K562 (cell line): ENCODE results near the gene CTF1. TPM values are rescaled to one million over a fixed set of nuclear protein-coding genes. Genes with fewer than 3 reads are reported as not detected.

Experiments
- ATAC-seq: fragments of 200-7000 bp; cut with Tn5 transposase; 3 replicates; pipeline ENCODE4 v1.9.1; 2020; ENCODE audit warnings: moderate library complexity
- BruUV-seq: library from RNA; stranded (reverse); fragments of 400-500 nt; replicated peaks from 2 replicates; lab custom pipeline; 2021; lab: Mats Ljungman, UMichigan
- CTCF ChIA-PET: fragments of 300-600 bp; formaldehyde crosslinking; extraction: SDS; loops from one replicate; lab custom pipeline; 2021; ENCODE audit warnings: low intra/inter-chr PET ratio; lab: Yijun Ruan, JAX
- POLR2A ChIA-PET: fragments of 300-600, 350-650 bp; sonication (Branson Sonifier 250); formaldehyde crosslinking; extraction: SDS; loops from one replicate; lab custom pipeline; 2021; ENCODE audit warnings: antibody characterized with exemption, inconsistent platforms; lab: Yijun Ruan, JAX
- DNase-seq, 4 experiments: peaks; one replicate each; pipeline versions ENCODE4 v3.0.0 to v3.0.0-alpha.2; 2011 to 2018; ENCODE audit warnings: low spot score in 3 of 4, mixed read lengths in 3 of 4; ENCODE audit errors: extremely low read depth in 1 of 4
- FAIRE-seq: peaks from 2 replicates; lab custom pipeline; 2011; peaks lifted over from hg19 to GRCh38; lab: Jason Lieb, UNC
- H2AFZ ChIP-seq: 2 replicates; pipeline ENCODE4 v1.6.0; 2011; ENCODE audit warnings: low read depth, low read length, control low read depth, inconsistent platforms
- H3K27ac ChIP-seq: fragments of 200-600 bp; 3 replicates; pipeline ENCODE4 v1.8.0; 2011; ENCODE audit warnings: low read depth, mild to moderate bottlenecking, control low read depth, inconsistent platforms, low read length, moderate library complexity, mixed read lengths; ENCODE audit errors: extremely low read depth
- H3K27me3 ChIP-seq, 2 experiments: fragments of 300-600 bp in 1 of 2; 2 replicates in 1 of 2; 3 replicates in 1 of 2; pipeline versions ENCODE4 v1.6.0 to v1.8.0; 2011; ENCODE audit warnings: inconsistent platforms in 2 of 2, low read length in 2 of 2, mild to moderate bottlenecking in 1 of 2, mixed read lengths in 1 of 2, moderate library complexity in 1 of 2; ENCODE audit not compliant: control insufficient read depth in 2 of 2, insufficient read depth in 2 of 2
- H3K36me3 ChIP-seq: fragments of 300-600 bp; 3 replicates; pipeline ENCODE4 v1.8.0; 2011; ENCODE audit warnings: mild to moderate bottlenecking, low read length, inconsistent platforms; ENCODE audit not compliant: control insufficient read depth, insufficient read depth
- H3K4me1 ChIP-seq, 2 experiments: fragments of 200-600 bp in 1 of 2; replicated peaks in 1 of 2; 2 replicates in 1 of 2; 3 replicates in 1 of 2; pipeline versions ENCODE4 v1.5.1 to v1.8.0; 2011; ENCODE audit warnings: inconsistent platforms in 2 of 2, low read length in 2 of 2, mild to moderate bottlenecking in 1 of 2, mixed read lengths in 1 of 2, moderate library complexity in 1 of 2; ENCODE audit not compliant: control insufficient read depth in 2 of 2, insufficient read depth in 2 of 2
- H3K4me2 ChIP-seq: 2 replicates; pipeline ENCODE4 v1.6.1; 2011; ENCODE audit warnings: low read length, control low read depth, inconsistent platforms, mixed read lengths; ENCODE audit not compliant: insufficient read depth
- H3K4me3 ChIP-seq: fragments of 200-600 bp; sonication (generic), shearing (Covaris generic); 2 replicates; pipeline ENCODE4 v1.5.1; 2016; ENCODE audit warnings: control low read depth, inconsistent platforms
- H3K79me2 ChIP-seq: fragments of 200-600 bp; 3 replicates; pipeline ENCODE4 v1.8.0; 2011; ENCODE audit warnings: low read length, inconsistent platforms; ENCODE audit not compliant: control insufficient read depth, insufficient read depth
- H3K9ac ChIP-seq, 2 experiments: 2 replicates each; pipeline versions ENCODE4 v1.6.0 to v1.6.1; 2011; ENCODE audit warnings: low read depth in 2 of 2, low read length in 2 of 2, control low read depth in 1 of 2, inconsistent platforms in 1 of 2, mild to moderate bottlenecking in 1 of 2, mixed read lengths in 1 of 2; ENCODE audit not compliant: insufficient read depth in 1 of 2
- H3K9me1 ChIP-seq: one replicate; pipeline ENCODE4 v1.6.0; 2011; ENCODE audit warnings: inconsistent platforms, mild to moderate bottlenecking, low read length, moderate library complexity; ENCODE audit not compliant: control insufficient read depth, insufficient read depth
- H3K9me3 ChIP-seq: replicated peaks from 2 replicates; pipeline ENCODE4 v1.5.1; 2011; ENCODE audit warnings: low read depth, low read length, inconsistent platforms; ENCODE audit not compliant: control insufficient read depth, insufficient read depth
- H4K20me1 ChIP-seq: replicated peaks from 2 replicates; pipeline ENCODE4 v1.6.1; 2011; ENCODE audit warnings: low read length, inconsistent platforms, mixed read lengths; ENCODE audit not compliant: control insufficient read depth, insufficient read depth
- CAMTA2 ChIP-seq: fragments of 250-450 bp; sonication (Bioruptor Pico); conservative IDR thresholded peaks from 2 replicates; pipeline ENCODE4 v1.5.1; 2022
- CBX2 ChIP-seq: fragments of 200-600 bp; sonication (generic); IDR thresholded peaks from one replicate; pipeline ENCODE4 v1.6.1; 2012; ENCODE audit warnings: mild to moderate bottlenecking, low read length, inconsistent platforms; ENCODE audit not compliant: insufficient read depth, poor library complexity, severe bottlenecking
- CLOCK ChIP-seq: fragments of 250-450 bp; sonication (Bioruptor Pico); IDR thresholded peaks from 2 replicates; pipeline ENCODE4 v1.4.0; 2020; ENCODE audit warnings: mild to moderate bottlenecking, moderate library complexity, borderline replicate concordance
- EP400 ChIP-seq: fragments of 450-650 bp; IDR thresholded peaks from 2 replicates; pipeline ENCODE4 v1.6.1; 2017; ENCODE audit warnings: antibody characterized with exemption, mild to moderate bottlenecking, moderate library complexity
- ILK ChIP-seq: fragments of 450-650 bp; IDR thresholded peaks from 2 replicates; pipeline ENCODE4 v1.6.1; 2016; ENCODE audit warnings: missing genetic modification characterization, low read depth, mild to moderate bottlenecking, missing compliant biosample characterization, moderate library complexity, borderline replicate concordance
- MTA1 ChIP-seq: fragments of 450-650 bp; IDR thresholded peaks from 2 replicates; pipeline ENCODE4 v1.6.1; 2017; ENCODE audit warnings: borderline replicate concordance
- SRSF3 ChIP-seq: fragments of 200-400 bp; formaldehyde crosslinking; IDR thresholded peaks from 2 replicates; pipeline ENCODE4 v1.6.1; 2016; ENCODE audit warnings: mild to moderate bottlenecking, low read length, moderate library complexity; ENCODE audit not compliant: insufficient read depth
- ZKSCAN1 ChIP-seq: fragments of 150-350 bp; IDR thresholded peaks from 2 replicates; pipeline ENCODE4 v1.6.1; 2016; ENCODE audit warnings: low read depth, low read length
- WGBS: fragments of 100-300 bp; shearing (Covaris generic); methylation state at CpG from one replicate; pipeline ENCODE4 v1.1.6; 2016; ENCODE audit warnings: low coverage, mixed read lengths; ENCODE audit not compliant: insufficient coverage; ENCODE audit errors: missing lambda C conversion rate; 5-methylcytosine and 5-hydroxymethylcytosine counted together
- in situ Hi-C: fragments of 300-500 bp; cut with MboI; formaldehyde crosslinking; loops from 4 replicates; pipeline ENCODE4 v1.15.0; 2018; ENCODE audit warnings: inconsistent platforms, mixed read lengths
- intact Hi-C: fragments of 100-400 bp; cut with micrococcal nuclease; formaldehyde crosslinking; loops from 2 replicates; pipeline ENCODE4 v1.14.2; 2022
- polyA plus RNA-seq, 8 experiments: library from polyadenylated mRNA; depleted of rRNA in 4 of 8; stranded (reverse) in 5 of 8; unstranded in 3 of 8; fragments of >200 nt; fragmentation: Nextera tagmentation in 2 of 8; fragmentation: Illumina TruSeq in 1 of 8; extraction: Ambion mirVana in 2 of 8; extraction: Trizol in 1 of 8; gene quantifications; 2 replicates each; pipeline versions ENCODE4 v1.2.1 to v1.2.3, GENCODE V29; 2011 to 2014; ENCODE audit warnings: inconsistent platforms in 1 of 8, missing spikeins in 1 of 8
- total RNA-seq, 7 experiments: library from RNA; depleted of rRNA in 6 of 7; stranded (reverse); fragments of >200 nt in 6 of 7; fragmentation: Illumina TruSeq in 2 of 7; extraction: Trizol in 2 of 7; gene quantifications; 2 replicates each; pipeline versions ENCODE4 v1.2.1 to v1.2.3, GENCODE V29; 2011 to 2021; ENCODE audit warnings: low replicate concordance in 1 of 7

The CTF1 gene
- total and polyA plus RNA-seq, 9 of the 15 experiments (the other 6 are each of a cell fraction or from before 2014, with no cell fraction given), result 0.24 to 2.5 (median 0.44) TPM

GRCh38 chr16:30910427-30911029 lies 14.1 kb downstream of the CTF1 start (continued):
- TF ChIP-seq ILK (tag), result no peak
- no peak for TF ChIP-seq CLOCK
- TF ChIP-seq EP400, result no peak
- TF ChIP-seq SRSF3, result no peak
- TF ChIP-seq CAMTA2 (CRISPR knock-in tag), result no peak
- TF ChIP-seq MTA1, result no peak
- TF ChIP-seq, all 486 proteins: peak for 0

- WGBS, result 59% methylated on average over 6 of the region's 6 CpGs
- FAIRE-seq, result no peak
- POLR2A ChIA-PET, result interaction anchor here (0.6 to 1.6 kb wide), 5 partner anchors 8 to 165 kb away, joined by 3 to 5 read pairs (median 3); partner anchors contain the start of gene PHKG2
These were observed 16.5 kb downstream of the CTF1 start for GRCh38 chr16:30912794-30913412.

More at GRCh38 chr16:30912794-30913412, 16.5 kb downstream of the CTF1 start:
- Histone ChIP-seq H3K4me3 (no peak overlapping the region), H3K27ac (no peak overlapping the region), H2AFZ (no peak overlapping the region), H3K4me1 (peaks cover 0 to 4% of the 10 kb centered on the region in 2 experiments; a peak in 2 of 5 replicates), H3K9me3 (no peaks in the 10 kb centered on the region), H3K9me1 (no peaks in the 10 kb centered on the region), H3K79me2 (no peaks in the 10 kb centered on the region)
- ATAC-seq, result no peak
- CTCF ChIA-PET, result no interaction called here
- DNase-seq, result no peak
- intact Hi-C loops (no loop called here), in situ Hi-C loops (no loop called here)
- no TSS peak for BruUV-seq
- no peak for TF ChIP-seq CBX2
- TF ChIP-seq ZKSCAN1, result peak; percentile 52; the same call in 1 of the 2 replicates
- TF ChIP-seq, all 486 proteins: peak for 1
- no peaks in the 10 kb centered on the region for H3K36me3 ChIP-seq
- no peaks in the 10 kb centered on the region for H3K27me3 ChIP-seq
- no peaks in the 10 kb centered on the region for H4K20me1 ChIP-seq
- peak overlapping the region in 1 of 2 experiments; percentile 45; a peak in 1 of 4 replicates for H3K9ac ChIP-seq
- H3K4me2 ChIP-seq, result no peak overlapping the region
